Mesenchymal stem cell (in vitro differentiated cells and primary cell): ENCODE measurements around the gene LIMA1.
A peak's percentile ranks its signal among the peaks of the same experiment; 100 is the strongest.

Source experiments
- DNase-seq: peaks from one replicate; pipeline ENCODE4 v3.0.0-alpha.2; 2013
- H2AFZ ChIP-seq: one replicate; pipeline ENCODE4 v1.6.1; 2013; ENCODE audit warnings: low read depth, mild to moderate bottlenecking, control low read depth, inconsistent platforms, low read length, moderate library complexity
- H2AK5ac ChIP-seq: 2 replicates; pipeline ENCODE4 v1.6.1; 2013; ENCODE audit warnings: low read length, moderate library complexity, mild to moderate bottlenecking, inconsistent platforms; ENCODE audit not compliant: severe bottlenecking
- H2BK120ac ChIP-seq: one replicate; pipeline ENCODE4 v1.6.1; 2013; ENCODE audit warnings: low read depth, mild to moderate bottlenecking, inconsistent platforms, low read length, moderate library complexity
- H2BK12ac ChIP-seq, 2 experiments: one replicate each; pipeline ENCODE4 v1.6.1; 2013; ENCODE audit warnings: inconsistent platforms in 2 of 2, low read length in 2 of 2, mild to moderate bottlenecking in 2 of 2, moderate library complexity in 2 of 2, control low read depth in 1 of 2
- H2BK15ac ChIP-seq: one replicate; pipeline ENCODE4 v1.6.1; 2013; ENCODE audit warnings: mild to moderate bottlenecking, low read depth, inconsistent platforms; ENCODE audit not compliant: poor library complexity, severe bottlenecking
- H2BK5ac ChIP-seq: 2 replicates; pipeline ENCODE4 v1.6.1; 2013; ENCODE audit warnings: low read depth, mild to moderate bottlenecking, low read length, control low read depth, inconsistent platforms; ENCODE audit not compliant: poor library complexity, severe bottlenecking
- H3K14ac ChIP-seq, 2 experiments: one replicate each; pipeline ENCODE4 v1.6.1; 2013; ENCODE audit warnings: inconsistent platforms in 2 of 2, low read length in 2 of 2, control low read depth in 1 of 2, mild to moderate bottlenecking in 1 of 2, moderate library complexity in 1 of 2
- H3K18ac ChIP-seq, 2 experiments: one replicate each; pipeline ENCODE4 v1.6.1; 2013; ENCODE audit warnings: inconsistent platforms in 2 of 2, low read length in 2 of 2, control low read depth in 1 of 2, low read depth in 1 of 2, mild to moderate bottlenecking in 1 of 2
- H3K23ac ChIP-seq, 2 experiments: one replicate each; pipeline ENCODE4 v1.6.1; 2013; ENCODE audit warnings: inconsistent platforms in 2 of 2, low read length in 2 of 2, mild to moderate bottlenecking in 2 of 2, moderate library complexity in 2 of 2, control low read depth in 1 of 2
- H3K27ac ChIP-seq: 2 replicates; pipeline ENCODE4 v1.5.1; 2013; ENCODE audit warnings: mild to moderate bottlenecking, moderate library complexity, low read length, control low read depth, inconsistent platforms; ENCODE audit not compliant: poor library complexity, severe bottlenecking
- H3K27me3 ChIP-seq, 2 experiments: 2 replicates each; pipeline versions ENCODE4 v1.6.1 to v1.7.0; 2013; ENCODE audit warnings: low read length in 2 of 2, mild to moderate bottlenecking in 2 of 2, moderate library complexity in 2 of 2, control low read depth in 1 of 2, inconsistent platforms in 1 of 2; ENCODE audit not compliant: control insufficient read depth in 1 of 2, insufficient read depth in 1 of 2
- H3K36me3 ChIP-seq, 2 experiments: 2 replicates each; pipeline versions ENCODE4 v1.6.1 to v1.7.0; 2013; ENCODE audit warnings: low read length in 2 of 2, control low read depth in 1 of 2, inconsistent platforms in 1 of 2, low read depth in 1 of 2, mild to moderate bottlenecking in 1 of 2; ENCODE audit not compliant: insufficient read depth in 2 of 2, control insufficient read depth in 1 of 2
- H3K4ac ChIP-seq, 2 experiments: one replicate each; pipeline ENCODE4 v1.6.1; 2013; ENCODE audit warnings: inconsistent platforms in 2 of 2, low read length in 2 of 2, mild to moderate bottlenecking in 2 of 2, moderate library complexity in 2 of 2, control low read depth in 1 of 2, low read depth in 1 of 2
- H3K4me1 ChIP-seq: 2 replicates; pipeline ENCODE4 v1.6.1; 2013; ENCODE audit warnings: low read depth, low read length, control low read depth; ENCODE audit not compliant: control insufficient read depth, insufficient read depth
- H3K4me2 ChIP-seq: 2 replicates; pipeline ENCODE4 v1.6.1; 2013; ENCODE audit warnings: low read length, mild to moderate bottlenecking, inconsistent platforms; ENCODE audit not compliant: poor library complexity, severe bottlenecking
- H3K4me3 ChIP-seq, 2 experiments: 2 replicates each; pipeline versions ENCODE4 v1.5.1 to v1.7.0; 2013; ENCODE audit warnings: low read length in 2 of 2, mild to moderate bottlenecking in 2 of 2, control low read depth in 1 of 2, low read depth in 1 of 2; ENCODE audit not compliant: insufficient read depth in 1 of 2
- H3K79me1 ChIP-seq: replicated peaks from 2 replicates; pipeline ENCODE4 v1.6.1; 2013; ENCODE audit warnings: mild to moderate bottlenecking, control low read depth, low read length, inconsistent platforms; ENCODE audit not compliant: poor library complexity, severe bottlenecking
- H3K9ac ChIP-seq: 2 replicates; pipeline ENCODE4 v1.7.0; 2013; ENCODE audit warnings: mild to moderate bottlenecking, low read length, moderate library complexity
- H3K9me3 ChIP-seq: 2 replicates; pipeline ENCODE4 v1.7.0; 2013; ENCODE audit warnings: mild to moderate bottlenecking, low read length; ENCODE audit not compliant: control insufficient read depth
- H4K8ac ChIP-seq: one replicate; pipeline ENCODE4 v1.6.1; 2013; ENCODE audit warnings: inconsistent platforms, mild to moderate bottlenecking, low read length, moderate library complexity
- H4K91ac ChIP-seq: one replicate; pipeline ENCODE4 v1.6.1; 2013; ENCODE audit warnings: mild to moderate bottlenecking, low read length, inconsistent platforms
- WGBS: methylation state at CpG from one replicate; pipeline ENCODE4 v1.1.7; 2013; ENCODE audit warnings: mixed read lengths; 5-methylcytosine and 5-hydroxymethylcytosine counted together

Gene LIMA1

GRCh38 chr12:50192236-50192635 is 91.1 kb downstream of the LIMA1 start:
- Histone ChIP-seq H3K36me3 (peaks cover 24 to 81% of the 10 kb centered on the region in 2 experiments), H3K23ac (no peak overlapping the region), H2AFZ (no peak overlapping the region), H3K4ac (no peak overlapping the region), H2BK5ac (no peak overlapping the region), H4K8ac (no peak overlapping the region), H2BK12ac (no peak overlapping the region), H3K79me1 (peaks cover 4% of the 10 kb centered on the region), H3K4me2 (no peak overlapping the region), H3K4me3 (no peak overlapping the region), H3K27me3 (no peaks in the 10 kb centered on the region), H3K27ac (no peak overlapping the region), H3K9me3 (no peaks in the 10 kb centered on the region), H4K91ac (no peak overlapping the region), H3K4me1 (peaks cover 10% of the 10 kb centered on the region), H3K18ac (no peak overlapping the region), H2BK15ac (no peak overlapping the region), H3K9ac (no peak overlapping the region), H3K14ac (no peak overlapping the region), H2AK5ac (no peak overlapping the region), H2BK120ac (no peak overlapping the region)
- 97% methylated on average over 4 of the region's 4 CpGs for WGBS
- DNase-seq: no peak

- Histone ChIP-seq H3K9ac (no peak overlapping the region), H2AK5ac (no peak overlapping the region), H2BK12ac (no peak overlapping the region), H4K8ac (no peak overlapping the region), H3K4ac (no peak overlapping the region), H3K23ac (no peak overlapping the region), H4K91ac (no peak overlapping the region), H3K4me2 (no peak overlapping the region), H3K27ac (no peak overlapping the region), H3K79me1 (peaks cover 4% of the 10 kb centered on the region), H3K18ac (no peak overlapping the region), H3K27me3 (no peaks in the 10 kb centered on the region), H3K14ac (no peak overlapping the region), H2BK5ac (no peak overlapping the region), H3K4me3 (no peak overlapping the region), H3K36me3 (peaks cover 24 to 79% of the 10 kb centered on the region in 2 experiments), H2AFZ (no peak overlapping the region), H2BK15ac (no peak overlapping the region), H3K9me3 (no peaks in the 10 kb centered on the region), H3K4me1 (peaks cover 13% of the 10 kb centered on the region), H2BK120ac (no peak overlapping the region)
- 100% methylated on average over 1 of the region's 1 CpG for WGBS
- DNase-seq: no peak
These were observed 92.5 kb downstream of the LIMA1 start for GRCh38 chr12:50190859-50191258.

- no peaks in the 10 kb centered on the region for H3K9me3 ChIP-seq
- H2AK5ac ChIP-seq: peak overlapping the region; percentile 14
- DNase-seq: no peak
- no peak overlapping the region for H2BK120ac ChIP-seq
- no peak overlapping the region for H3K23ac ChIP-seq
- H4K91ac ChIP-seq: no peak overlapping the region
- H3K79me1 ChIP-seq: peaks cover 8% of the 10 kb centered on the region
- no peak overlapping the region for H3K18ac ChIP-seq
- 93% methylated on average over 4 of the region's 5 CpGs for WGBS
- no peak overlapping the region for H2BK15ac ChIP-seq
- no peak overlapping the region for H3K14ac ChIP-seq
- no peak overlapping the region for H3K4me3 ChIP-seq
- peaks cover 14 to 79% of the 10 kb centered on the region in 2 experiments for H3K36me3 ChIP-seq
- H3K9ac ChIP-seq: peak overlapping the region; percentile 88
- H4K8ac ChIP-seq: no peak overlapping the region
- H3K27me3 ChIP-seq: no peaks in the 10 kb centered on the region
- H2BK12ac ChIP-seq: no peak overlapping the region
- no peak overlapping the region for H3K4me2 ChIP-seq
- no peak overlapping the region for H2BK5ac ChIP-seq
- peak overlapping the region in 1 of 2 experiments; percentile 46 for H3K4ac ChIP-seq
- peaks cover 16% of the 10 kb centered on the region for H3K4me1 ChIP-seq
- H3K27ac ChIP-seq: no peak overlapping the region
- H2AFZ ChIP-seq: no peak overlapping the region
These were observed 94.3 kb downstream of the LIMA1 start for GRCh38 chr12:50188875-50189575.

- H2BK5ac ChIP-seq: no peak overlapping the region
- H4K91ac ChIP-seq: peak overlapping the region; percentile 47
- WGBS: 90% methylated on average over 4 of the region's 4 CpGs
- H3K9me3 ChIP-seq: no peaks in the 10 kb centered on the region
- peak; percentile 45 for DNase-seq
- H2BK120ac ChIP-seq: no peak overlapping the region
- peak overlapping the region; percentile 96 for H3K27ac ChIP-seq
- H3K4me3 ChIP-seq: no peak overlapping the region
- peak overlapping the region; percentile 14 for H2AK5ac ChIP-seq
- peaks cover 13 to 84% of the 10 kb centered on the region in 2 experiments for H3K36me3 ChIP-seq
- H2BK12ac ChIP-seq: no peak overlapping the region
- peak overlapping the region; percentile 88 for H3K9ac ChIP-seq
- peaks cover 8% of the 10 kb centered on the region for H3K79me1 ChIP-seq
- no peaks in the 10 kb centered on the region for H3K27me3 ChIP-seq
- H3K4me1 ChIP-seq: peaks cover 16% of the 10 kb centered on the region
- H2BK15ac ChIP-seq: no peak overlapping the region
- H3K14ac ChIP-seq: no peak overlapping the region
- no peak overlapping the region for H4K8ac ChIP-seq
- no peak overlapping the region for H3K4me2 ChIP-seq
- no peak overlapping the region for H2AFZ ChIP-seq
- no peak overlapping the region for H3K18ac ChIP-seq
- no peak overlapping the region for H3K23ac ChIP-seq
- no peak overlapping the region for H3K4ac ChIP-seq
These were observed 95.0 kb downstream of the LIMA1 start for GRCh38 chr12:50188241-50188781.
